Neural cell (in vitro differentiated cells): Measurements from ENCODE around the gene TBL1X. TPM values are rescaled to one million over a fixed set of nuclear protein-coding genes. Genes with fewer than 3 reads are reported as not detected.

Experiments used
- H2AFZ ChIP-seq: fragments of 200-600, 300-800 bp; sonication (generic), shearing (Covaris generic); 2 replicates; pipeline ENCODE4 v1.6.0; 2014; ENCODE audit warnings: low read depth, mild to moderate bottlenecking, antibody characterized with exemption, low read length, moderate library complexity
- H3F3A ChIP-seq: fragments of 200-600 bp; shearing (Covaris generic); 2 replicates; pipeline ENCODE4 v1.6.1; 2016; ENCODE audit warnings: mild to moderate bottlenecking, moderate library complexity, mixed read lengths, antibody characterized with exemption, low read length; ENCODE audit not compliant: insufficient read depth, poor library complexity, severe bottlenecking
- H3K27ac ChIP-seq: fragments of 200-600, 300-800 bp; sonication (generic), shearing (Covaris generic); 2 replicates; pipeline ENCODE4 v1.5.1; 2014; ENCODE audit warnings: mild to moderate bottlenecking, low read length, moderate library complexity
- H3K27me3 ChIP-seq: fragments of 300-800, 200-600 bp; sonication (generic), shearing (Covaris generic); 2 replicates; pipeline ENCODE4 v1.6.0; 2014; ENCODE audit warnings: mild to moderate bottlenecking, low read depth, low read length, moderate library complexity; ENCODE audit not compliant: insufficient read depth
- H3K36me3 ChIP-seq: fragments of 300-800, 200-600 bp; sonication (generic), shearing (Covaris generic); 2 replicates; pipeline ENCODE4 v1.5.1; 2014; ENCODE audit warnings: mild to moderate bottlenecking, antibody characterized with exemption, low read length, moderate library complexity; ENCODE audit not compliant: insufficient read depth
- H3K4me2 ChIP-seq: fragments of 300-800, 200-600 bp; sonication (generic), shearing (Covaris generic); 2 replicates; pipeline ENCODE4 v1.6.0; 2014; ENCODE audit warnings: mild to moderate bottlenecking, low read length
- H3K4me3 ChIP-seq: fragments of 300-800, 200-600 bp; sonication (generic), shearing (Covaris generic); 2 replicates; pipeline ENCODE4 v1.5.1; 2014; ENCODE audit warnings: mild to moderate bottlenecking, low read length, moderate library complexity
- H3K79me2 ChIP-seq: fragments of 200-600 bp; shearing (Covaris generic); replicated peaks from 2 replicates; pipeline ENCODE4 v1.6.0; 2014; ENCODE audit warnings: mild to moderate bottlenecking, low read length, moderate library complexity; ENCODE audit not compliant: insufficient read depth
- H3K9ac ChIP-seq: fragments of 300-800, 200-600 bp; sonication (generic), shearing (Covaris generic); 2 replicates; pipeline ENCODE4 v1.6.1; 2016; ENCODE audit warnings: mild to moderate bottlenecking, low read length, mixed read lengths
- H3K9me2 ChIP-seq: fragments of 200-600 bp; shearing (Covaris generic); 2 replicates; pipeline ENCODE4 v1.6.1; 2016; ENCODE audit warnings: mild to moderate bottlenecking, low read length, mixed read lengths; ENCODE audit not compliant: insufficient read depth
- H3K9me3 ChIP-seq: fragments of 200-600, 300-800 bp; sonication (generic), shearing (Covaris generic); 2 replicates; pipeline ENCODE4 v1.6.1; 2016; ENCODE audit warnings: mild to moderate bottlenecking, mixed run types, low read length, moderate library complexity, mixed read lengths
- H4K20me1 ChIP-seq: fragments of 200-600 bp; shearing (Covaris generic); 2 replicates; pipeline ENCODE4 v1.6.1; 2016; ENCODE audit warnings: mild to moderate bottlenecking, mixed run types; ENCODE audit not compliant: insufficient read depth
- EP300 ChIP-seq: fragments of 450-650 bp; conservative IDR thresholded peaks from 2 replicates; pipeline ENCODE4 v1.6.1; 2014; ENCODE audit warnings: antibody characterized with exemption, mild to moderate bottlenecking, moderate library complexity; ENCODE audit not compliant: poor library complexity, severe bottlenecking
- EZH2 ChIP-seq: fragments of 200-600, 300-800 bp; shearing (Covaris generic), sonication (generic); IDR thresholded peaks from 2 replicates; pipeline ENCODE4 v1.6.1; 2014; ENCODE audit warnings: antibody characterized with exemption, low read length, borderline replicate concordance, mild to moderate bottlenecking; ENCODE audit not compliant: insufficient read depth, poor library complexity, severe bottlenecking
- MXI1 ChIP-seq: fragments of 450-650 bp; conservative IDR thresholded peaks from 2 replicates; pipeline ENCODE4 v1.6.1; 2014; ENCODE audit warnings: antibody characterized with exemption, mild to moderate bottlenecking; ENCODE audit not compliant: poor library complexity, severe bottlenecking
- POLR2AphosphoS5 ChIP-seq: IDR thresholded peaks from 2 replicates; pipeline ENCODE4 v1.6.1; 2012
- RAD21 ChIP-seq: fragments of 450-650 bp; conservative IDR thresholded peaks from 2 replicates; pipeline ENCODE4 v1.6.1; 2014; ENCODE audit warnings: antibody characterized with exemption, mild to moderate bottlenecking, moderate library complexity
- REST ChIP-seq: IDR thresholded peaks from 2 replicates; pipeline ENCODE4 v1.6.1; 2012; ENCODE audit warnings: borderline replicate concordance
- SMC3 ChIP-seq: fragments of 450-650 bp; conservative IDR thresholded peaks from 2 replicates; pipeline ENCODE4 v1.6.1; 2014; ENCODE audit warnings: antibody characterized with exemption, mild to moderate bottlenecking, moderate library complexity; ENCODE audit not compliant: poor library complexity
- TAF1 ChIP-seq: IDR thresholded peaks from 2 replicates; pipeline ENCODE4 v1.6.1; 2012; ENCODE audit warnings: low read depth
- polyA plus RNA-seq: library from polyadenylated mRNA; depleted of rRNA; stranded (reverse); fragments of >200 nt; gene quantifications from 2 replicates; pipeline ENCODE4 v1.2.3, GENCODE V29; 2014
- TF ChIP-seq, protein P1 (sequence below): fragments of 450-650 bp; IDR thresholded peaks from 2 replicates; pipeline ENCODE4 v1.5.1; 2014; ENCODE audit warnings: antibody characterized with exemption, mild to moderate bottlenecking, moderate library complexity; ENCODE audit not compliant: poor library complexity, severe bottlenecking

The TBL1X gene
- polyA plus RNA-seq, 1 donor from 2014 or later: 2.2 TPM

GRCh38 chrX:9442056-9442455, 22.8 kb upstream of the TBL1X start:
- Histone ChIP-seq H3K27me3 (no peaks in the 10 kb centered on the region), H3K4me3 (no peak overlapping the region), H3K9ac (no peak overlapping the region), H3K9me2 (no peaks in the 10 kb centered on the region), H4K20me1 (no peaks in the 10 kb centered on the region), H3F3A (no peaks in the 10 kb centered on the region), H3K27ac (no peak overlapping the region), H3K36me3 (no peaks in the 10 kb centered on the region), H3K9me3 (no peaks in the 10 kb centered on the region), H2AFZ (no peak overlapping the region), H3K4me2 (no peak overlapping the region), H3K79me2 (no peaks in the 10 kb centered on the region)
- TF ChIP-seq EZH2 (no peak), REST (no peak), RAD21 (no peak), MXI1 (no peak), TAF1 (no peak), EP300 (no peak), SMC3 (no peak), POLR2AphosphoS5 (no peak)
- TF ChIP-seq, protein P1, sequence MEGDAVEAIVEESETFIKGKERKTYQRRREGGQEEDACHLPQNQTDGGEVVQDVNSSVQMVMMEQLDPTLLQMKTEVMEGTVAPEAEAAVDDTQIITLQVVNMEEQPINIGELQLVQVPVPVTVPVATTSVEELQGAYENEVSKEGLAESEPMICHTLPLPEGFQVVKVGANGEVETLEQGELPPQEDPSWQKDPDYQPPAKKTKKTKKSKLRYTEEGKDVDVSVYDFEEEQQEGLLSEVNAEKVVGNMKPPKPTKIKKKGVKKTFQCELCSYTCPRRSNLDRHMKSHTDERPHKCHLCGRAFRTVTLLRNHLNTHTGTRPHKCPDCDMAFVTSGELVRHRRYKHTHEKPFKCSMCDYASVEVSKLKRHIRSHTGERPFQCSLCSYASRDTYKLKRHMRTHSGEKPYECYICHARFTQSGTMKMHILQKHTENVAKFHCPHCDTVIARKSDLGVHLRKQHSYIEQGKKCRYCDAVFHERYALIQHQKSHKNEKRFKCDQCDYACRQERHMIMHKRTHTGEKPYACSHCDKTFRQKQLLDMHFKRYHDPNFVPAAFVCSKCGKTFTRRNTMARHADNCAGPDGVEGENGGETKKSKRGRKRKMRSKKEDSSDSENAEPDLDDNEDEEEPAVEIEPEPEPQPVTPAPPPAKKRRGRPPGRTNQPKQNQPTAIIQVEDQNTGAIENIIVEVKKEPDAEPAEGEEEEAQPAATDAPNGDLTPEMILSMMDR: no peak

- Histone ChIP-seq H3K4me3 (no peak overlapping the region), H4K20me1 (no peaks in the 10 kb centered on the region), H3K79me2 (no peaks in the 10 kb centered on the region), H3K9me2 (no peaks in the 10 kb centered on the region), H3K9me3 (no peaks in the 10 kb centered on the region), H3K36me3 (no peaks in the 10 kb centered on the region), H3K4me2 (no peak overlapping the region), H3F3A (no peaks in the 10 kb centered on the region), H3K27ac (no peak overlapping the region), H3K27me3 (no peaks in the 10 kb centered on the region), H3K9ac (no peak overlapping the region), H2AFZ (no peak overlapping the region)
- no peak for TF ChIP-seq SMC3
- TF ChIP-seq REST: no peak
- TF ChIP-seq, protein P1: no peak
- TF ChIP-seq EZH2: no peak
- TF ChIP-seq POLR2AphosphoS5: no peak
- no peak for TF ChIP-seq MXI1
- TF ChIP-seq RAD21: no peak
- TF ChIP-seq TAF1: no peak
- TF ChIP-seq EP300: no peak
Observed at GRCh38 chrX:9443327-9443726, 21.5 kb upstream of the TBL1X start.
